Activated CD8-positive, alpha-beta T cell treated with anti-CD3 and anti-CD28 coated beads for 36 hours (primary cell): ENCODE data around the gene SLC37A3. TPM values are rescaled to one million over a fixed set of nuclear protein-coding genes. Genes with fewer than 3 reads are reported as not detected.
A peak's percentile ranks its signal among the peaks of the same experiment; 100 is the strongest.

Experiments used
- ATAC-seq: fragments of 200-7000 bp; cut with Tn5 transposase; one replicate; pipeline ENCODE4 v1.10.0; 2021; ENCODE audit warnings: mild to moderate bottlenecking, moderate library complexity
- CTCF ChIA-PET: fragments of 350-600 bp; sonication (Branson Sonifier 250); formaldehyde crosslinking; loops from one replicate; lab custom pipeline; 2021; ENCODE audit warnings: antibody characterized with exemption; lab: Charles Lee
- POLR2A ChIA-PET: fragments of 350-600 bp; sonication (Branson Sonifier 250); formaldehyde crosslinking; loops from one replicate; lab custom pipeline; 2021; ENCODE audit warnings: antibody characterized with exemption; lab: Charles Lee
- DNase-seq: peaks from one replicate; pipeline ENCODE4 v3.0.0-alpha.2; 2020
- H3K27ac Mint-ChIP-seq: one replicate; pipeline ENCODE4 v1.8.0; 2021; ENCODE audit warnings: mild to moderate bottlenecking, mixed read lengths
- H3K27me3 Mint-ChIP-seq: one replicate; pipeline ENCODE4 v1.8.0; 2021; ENCODE audit warnings: mixed read lengths
- H3K36me3 Mint-ChIP-seq: one replicate; pipeline ENCODE4 v1.8.0; 2021; ENCODE audit warnings: low read depth, mixed read lengths
- H3K4me1 Mint-ChIP-seq: one replicate; pipeline ENCODE4 v1.8.0; 2021; ENCODE audit warnings: low read depth, mixed read lengths
- H3K4me3 Mint-ChIP-seq: one replicate; pipeline ENCODE4 v1.8.0; 2021; ENCODE audit warnings: mild to moderate bottlenecking, moderate library complexity, mixed read lengths
- H3K9me3 Mint-ChIP-seq: one replicate; pipeline ENCODE4 v1.8.0; 2021; ENCODE audit warnings: mixed read lengths
- CTCF ChIP-seq: fragments of 200-600 bp; IDR thresholded peaks from one replicate; pipeline ENCODE4 v1.8.0; 2022; ENCODE audit warnings: antibody characterized with exemption, mild to moderate bottlenecking
- intact Hi-C: fragments of 100-400 bp; cut with micrococcal nuclease; formaldehyde crosslinking; loops from one replicate; pipeline ENCODE4 v1.10.0; 2022
- total RNA-seq, 2 experiments: library from RNA; stranded (reverse); gene quantifications; one replicate each; pipeline ENCODE4 v1.2.3, GENCODE V29; 2021

SLC37A3 gene
- total RNA-seq, 2 experiments from 2014 or later = 30.7 to 33.6 TPM

- Mint-ChIP-seq H3K4me1 (peaks cover 14% of the 10 kb centered on the region), H3K4me3 (no peak overlapping the region), H3K36me3 (peaks cover 14% of the 10 kb centered on the region), H3K9me3 (no peaks in the 10 kb centered on the region), H3K27ac (peak overlapping the region; percentile 71), H3K27me3 (no peaks in the 10 kb centered on the region)
- intact Hi-C loops = no loop called here
- TF ChIP-seq CTCF = no peak
- ATAC-seq (no peak), DNase-seq (no peak)
- ChIA-PET CTCF (no interaction called here), POLR2A (interaction anchor here (1.1 to 4.1 kb wide), 7 partner anchors 8 to 30 kb away, joined by 3 to 34 read pairs (median 7); partner anchors contain the start of gene RAB19)
Observed at GRCh38 chr7:140389445-140389844, 8.9 kb downstream of the SLC37A3 start.

GRCh38 chr7:140384894-140385545, 13.3 kb downstream of the SLC37A3 start:
- no peak for DNase-seq
- no peak for ATAC-seq
- TF ChIP-seq CTCF = no peak
- H3K4me1 Mint-ChIP-seq = peaks cover 27% of the 10 kb centered on the region
- H3K36me3 Mint-ChIP-seq = peaks cover 26% of the 10 kb centered on the region
- POLR2A ChIA-PET = interaction anchor here (1.4 to 2.9 kb wide), 3 partner anchors 8 to 25 kb away, joined by 4 to 25 read pairs (median 4); partner anchors contain the start of gene SLC37A3
- peak overlapping the region; percentile 73 for H3K27ac Mint-ChIP-seq
- intact Hi-C loops = no loop called here
- no peak overlapping the region for H3K4me3 Mint-ChIP-seq
- H3K27me3 Mint-ChIP-seq = no peaks in the 10 kb centered on the region
- H3K9me3 Mint-ChIP-seq = no peaks in the 10 kb centered on the region
- CTCF ChIA-PET = interaction anchor here (0.8 to 2.2 kb wide), 3 partner anchors 9 to 59 kb away, joined by 3 to 8 read pairs (median 4); no protein-coding TSS in a partner anchor

GRCh38 chr7:140383954-140384713, 14.2 kb downstream of the SLC37A3 start:
- H3K4me1 Mint-ChIP-seq = peaks cover 31% of the 10 kb centered on the region
- POLR2A ChIA-PET = interaction anchor here (1.1 to 2.9 kb wide), 6 partner anchors 8 to 24 kb away, joined by 3 to 25 read pairs (median 4); partner anchors contain the start of gene SLC37A3

GRCh38 chr7:140375892-140376730, 22.2 kb downstream of the SLC37A3 start:
- H3K4me1 Mint-ChIP-seq = peaks cover 37% of the 10 kb centered on the region
- ATAC-seq = peak; percentile 92
- peak overlapping the region; percentile 76 for H3K4me3 Mint-ChIP-seq
- POLR2A ChIA-PET = interaction anchor here (0.7 to 4.6 kb wide), 18 partner anchors 9 to 638 kb away, joined by 3 to 34 read pairs (median 5); partner anchors contain the start of genes KDM7A, MRPS33, RAB19 and SLC37A3
- peak overlapping the region; percentile 92 for H3K27ac Mint-ChIP-seq
- peaks cover 38% of the 10 kb centered on the region for H3K36me3 Mint-ChIP-seq
- no peaks in the 10 kb centered on the region for H3K9me3 Mint-ChIP-seq
- no peak for TF ChIP-seq CTCF
- CTCF ChIA-PET = interaction anchor here (0.6 to 1.9 kb wide), 12 partner anchors 7 to 236 kb away, joined by 3 to 7 read pairs (median 3); partner anchors contain the start of gene SLC37A3
- no peaks in the 10 kb centered on the region for H3K27me3 Mint-ChIP-seq
- intact Hi-C loops = no loop called here
- peak; percentile 48 for DNase-seq

More at GRCh38 chr7:140383954-140384713, 14.2 kb downstream of the SLC37A3 start:
- Mint-ChIP-seq H3K4me3 (no peak overlapping the region), H3K36me3 (peaks cover 31% of the 10 kb centered on the region), H3K27me3 (no peaks in the 10 kb centered on the region), H3K27ac (peak overlapping the region; percentile 77), H3K9me3 (no peaks in the 10 kb centered on the region)
- intact Hi-C loops = no loop called here
- TF ChIP-seq CTCF = no peak
- ATAC-seq (no peak), DNase-seq (no peak)
- CTCF ChIA-PET = interaction anchor here (1.4 to 2.2 kb wide), 2 partner anchors 8 to 60 kb away, joined by 3 to 8 read pairs; no protein-coding TSS in a partner anchor
